Stromal cell of bone marrow (primary cell): Measurements from ENCODE around the gene SYVN1.
"Not testable (repeated sequence)": the region's sequence is repeated elsewhere in the genome, so short reads cannot be mapped to it uniquely, and the experiment has no call there.

ENCODE experiments used
- DNase-seq: peaks from one replicate; pipeline ENCODE4 v3.0.0-alpha.2; 2012; ENCODE audit warnings: low read depth

Gene SYVN1

DNA sequence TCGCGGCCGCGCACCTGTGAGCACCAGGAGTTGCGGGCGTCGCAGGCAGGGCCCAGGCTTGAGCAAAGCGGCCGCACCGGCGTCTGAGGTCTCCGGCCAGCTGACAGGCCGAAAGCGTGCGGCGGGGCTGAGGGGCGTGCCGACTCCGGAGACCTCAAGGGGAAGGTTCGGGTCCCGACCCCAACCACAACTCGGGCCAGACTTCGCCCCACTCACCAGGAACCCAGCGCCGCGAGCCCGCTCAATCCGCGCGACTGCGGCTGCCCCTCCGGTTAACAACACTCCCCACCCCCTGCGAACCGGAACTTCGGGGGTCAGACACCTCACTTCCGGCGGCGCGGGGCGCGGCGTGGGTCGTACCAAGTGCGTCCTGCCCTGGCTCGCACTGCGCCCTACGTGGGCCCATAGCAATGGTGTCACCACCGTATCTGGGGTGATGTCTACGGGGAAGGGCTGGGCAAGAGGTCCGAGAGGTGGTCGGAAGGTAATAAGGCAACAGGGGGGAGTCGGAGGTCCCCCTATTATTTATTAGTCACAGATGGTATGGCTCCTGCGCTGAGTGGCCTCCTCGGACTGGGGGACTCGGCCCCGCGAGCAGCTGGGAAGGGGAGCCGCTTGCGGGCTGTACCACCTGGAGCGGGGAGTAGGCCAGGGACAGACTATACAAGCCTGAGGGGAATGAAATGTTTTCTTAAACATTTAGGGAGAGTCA, at the start of gene SYVN1:
Gene SYVN1 (minus strand): TSS at position 280 of the 712 bp plus-strand sequence. CDS start 918 bp downstream, outside the sequence.
- peak; percentile 79 for DNase-seq

DNA sequence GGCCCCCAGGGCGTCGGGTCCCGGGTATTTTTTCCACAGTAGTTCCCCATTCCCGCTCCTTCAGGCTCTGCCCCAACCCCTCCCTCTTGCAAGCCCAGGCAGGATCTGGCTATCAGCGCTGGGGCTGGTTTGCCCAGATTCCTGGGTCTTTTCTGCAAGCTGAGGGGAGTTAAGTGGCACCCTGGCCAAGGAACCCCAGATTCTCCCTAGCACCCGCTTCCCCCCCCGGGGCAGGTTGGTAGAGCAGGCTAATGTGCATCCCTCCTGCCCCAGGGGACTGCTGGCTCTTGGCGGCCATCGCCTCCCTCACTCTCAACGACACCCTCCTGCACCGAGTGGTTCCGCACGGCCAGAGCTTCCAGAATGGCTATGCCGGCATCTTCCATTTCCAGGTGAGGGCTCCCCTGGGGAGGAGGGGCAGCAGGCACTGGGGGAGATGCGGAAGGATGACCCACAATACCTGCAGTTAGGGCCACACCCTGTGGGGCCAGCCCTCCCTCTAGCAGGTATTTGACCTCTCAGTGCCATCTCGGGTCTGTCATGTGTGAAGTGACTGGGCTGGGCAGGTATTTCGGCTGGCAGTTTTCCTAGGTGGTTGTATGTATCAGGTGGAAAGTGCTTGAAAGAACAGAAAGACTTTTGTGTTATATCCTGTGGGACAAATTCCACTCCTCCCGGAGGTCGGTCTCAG, 49.0 kb upstream of the SYVN1 start:
- DNase-seq: no peak

DNA sequence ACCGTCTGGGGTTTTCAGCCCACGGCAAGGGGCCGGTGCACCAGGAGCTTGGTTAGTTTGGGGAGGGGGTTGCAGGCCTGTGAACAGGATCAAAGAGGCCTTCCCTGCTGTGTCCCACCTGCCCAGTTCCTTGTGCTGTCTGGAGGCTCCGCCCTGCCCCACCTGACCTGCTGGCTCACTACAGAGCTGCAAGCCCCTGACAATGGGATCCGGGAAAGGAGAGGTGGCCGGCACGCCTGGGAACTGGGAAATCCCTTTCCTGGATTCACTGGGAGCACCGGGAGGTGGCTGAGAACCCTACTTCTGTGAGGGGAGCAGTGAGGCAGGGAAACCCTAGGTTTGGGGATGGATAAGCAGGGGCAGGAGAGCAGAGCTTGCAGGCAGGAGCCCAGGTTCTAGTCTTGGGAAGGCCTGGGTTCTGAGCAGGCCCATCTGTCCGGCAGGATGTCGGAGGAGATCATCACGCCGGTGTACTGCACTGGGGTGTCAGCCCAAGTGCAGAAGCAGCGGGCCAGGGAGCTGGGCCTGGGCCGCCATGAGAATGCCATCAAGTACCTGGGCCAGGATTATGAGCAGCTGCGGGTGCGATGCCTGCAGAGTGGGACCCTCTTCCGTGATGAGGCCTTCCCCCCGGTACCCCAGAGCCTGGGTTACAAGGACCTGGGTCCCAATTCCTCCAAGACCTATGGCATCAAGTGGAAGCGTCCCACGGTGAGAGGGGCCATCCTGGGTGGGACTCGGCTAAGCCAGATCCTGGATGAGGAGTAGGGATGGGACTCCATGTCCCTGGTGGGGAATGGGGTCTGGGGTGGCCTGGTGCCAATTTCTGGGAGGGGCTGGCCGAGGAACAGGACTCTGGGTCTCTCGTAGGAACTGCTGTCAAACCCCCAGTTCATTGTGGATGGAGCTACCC, 48.2 kb upstream of the SYVN1 start:
- no peak for DNase-seq

DNA sequence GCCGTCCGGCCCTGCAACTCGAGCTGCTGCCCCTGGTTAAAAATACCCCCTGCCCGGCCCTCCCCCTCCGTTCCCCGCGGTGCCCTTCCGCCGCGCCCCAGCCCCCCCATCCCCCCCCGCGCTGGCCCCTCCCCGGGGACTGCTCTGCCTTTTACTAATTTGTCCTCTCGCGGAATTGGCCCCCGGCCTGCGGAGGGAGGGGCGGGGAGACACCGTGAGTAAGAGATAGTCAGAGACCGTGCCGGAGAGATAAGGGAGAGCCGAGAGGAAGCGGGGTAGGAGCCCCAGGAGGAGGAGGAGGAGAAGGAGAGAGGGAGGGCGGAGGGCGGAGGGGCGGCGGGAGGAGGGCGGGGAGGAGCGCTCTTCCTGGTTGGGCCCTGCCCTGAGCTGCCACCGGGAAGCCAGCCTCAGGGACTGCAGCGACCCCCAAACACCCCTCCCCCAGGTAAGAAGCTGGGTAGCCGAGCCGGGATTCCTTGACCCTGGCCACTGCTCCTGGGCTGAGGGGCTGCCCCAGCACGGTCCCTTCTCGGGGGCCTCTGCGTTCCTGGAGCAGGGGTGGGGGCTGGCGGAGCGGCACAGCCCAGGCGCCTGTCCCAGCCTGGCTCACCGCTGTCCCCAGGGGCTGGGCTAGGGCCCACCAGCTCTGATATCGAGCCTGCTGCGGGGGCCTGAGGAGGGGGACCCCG, 47.4 kb upstream of the SYVN1 start, which contains the start of gene CAPN1:
Gene CAPN1 (plus strand): TSS at position 360 of the 689 bp plus-strand sequence. CDS start 774 bp downstream, outside the sequence.
- peak; percentile 69 for DNase-seq

DNA sequence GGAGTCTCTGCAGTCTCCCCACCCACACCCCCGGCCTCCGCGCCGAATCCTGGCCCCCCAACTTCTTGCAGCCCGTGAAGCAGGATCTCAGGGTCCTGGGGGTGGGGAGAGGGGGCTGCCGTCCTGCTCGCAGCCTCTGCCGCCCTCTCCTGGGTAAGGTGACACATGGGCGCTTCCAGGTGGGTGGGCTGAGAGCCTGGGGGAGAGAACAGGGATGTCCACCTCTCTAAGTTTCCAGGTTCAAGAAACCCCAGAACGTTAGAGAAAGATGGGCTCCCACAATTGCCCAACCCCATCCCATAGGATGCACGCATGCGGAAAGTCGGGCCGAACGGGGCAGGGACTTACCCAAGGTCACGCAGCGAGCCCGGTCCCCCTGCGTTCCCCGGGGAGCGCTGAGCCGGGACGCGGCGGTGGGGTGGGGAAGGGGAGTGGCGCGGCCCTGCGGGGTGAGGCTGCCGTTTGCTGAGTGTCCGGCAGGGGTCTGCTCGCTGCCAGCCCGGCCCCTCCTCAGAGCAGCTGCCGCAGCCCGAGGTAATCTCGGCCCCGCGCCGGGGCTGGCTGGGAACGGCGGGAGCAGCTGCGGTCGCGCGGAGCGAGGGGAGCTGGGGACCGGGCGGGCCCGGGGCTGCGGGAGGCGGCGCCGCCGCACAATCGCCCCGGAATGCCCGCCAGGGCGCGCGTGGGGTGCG, 46.7 kb upstream of the SYVN1 start:
- DNase-seq: no peak

DNA sequence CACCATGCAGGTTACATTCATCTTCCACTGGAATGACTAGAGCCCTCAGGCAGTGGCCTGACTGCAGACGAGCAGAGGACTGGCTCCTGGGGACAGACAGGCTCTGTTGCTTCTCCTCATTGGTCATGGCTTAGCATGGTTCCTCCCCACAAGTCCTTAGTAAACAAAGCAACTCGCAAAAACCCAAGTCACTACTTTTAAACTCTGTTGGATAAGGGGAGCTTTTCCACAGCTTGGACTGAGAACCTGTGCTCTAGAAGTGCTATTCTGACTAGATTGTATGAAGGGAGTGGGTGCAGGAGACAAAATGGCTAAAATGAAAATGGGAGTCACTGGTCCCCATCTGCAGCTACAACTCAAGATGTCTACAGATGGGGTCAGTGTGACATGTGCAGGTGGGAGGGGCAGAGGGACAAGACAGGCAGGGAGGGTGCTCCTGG, 40.3 kb upstream of the SYVN1 start:
- DNase-seq: not testable (repeated sequence)

DNA sequence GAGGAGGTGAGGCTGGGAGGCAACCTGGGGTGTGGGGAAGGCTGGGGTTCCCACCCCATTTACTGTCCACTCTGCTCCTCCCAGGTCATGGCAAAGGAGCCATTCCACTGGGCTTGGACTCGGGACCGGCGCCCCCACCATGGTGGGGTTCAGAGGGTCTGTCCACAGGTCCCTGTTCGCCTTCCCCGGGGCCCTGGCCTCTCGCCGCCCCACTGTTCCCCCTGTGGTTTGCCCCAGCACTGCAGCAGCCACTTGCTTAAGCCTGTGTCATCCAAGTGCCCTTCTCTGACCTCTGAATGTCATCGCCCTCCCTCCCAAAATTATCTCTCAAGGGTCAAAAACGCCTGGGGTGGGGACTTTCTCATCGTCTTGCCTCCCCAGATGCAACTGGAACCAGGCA, 38.3 kb upstream of the SYVN1 start:
- no peak for DNase-seq

DNA sequence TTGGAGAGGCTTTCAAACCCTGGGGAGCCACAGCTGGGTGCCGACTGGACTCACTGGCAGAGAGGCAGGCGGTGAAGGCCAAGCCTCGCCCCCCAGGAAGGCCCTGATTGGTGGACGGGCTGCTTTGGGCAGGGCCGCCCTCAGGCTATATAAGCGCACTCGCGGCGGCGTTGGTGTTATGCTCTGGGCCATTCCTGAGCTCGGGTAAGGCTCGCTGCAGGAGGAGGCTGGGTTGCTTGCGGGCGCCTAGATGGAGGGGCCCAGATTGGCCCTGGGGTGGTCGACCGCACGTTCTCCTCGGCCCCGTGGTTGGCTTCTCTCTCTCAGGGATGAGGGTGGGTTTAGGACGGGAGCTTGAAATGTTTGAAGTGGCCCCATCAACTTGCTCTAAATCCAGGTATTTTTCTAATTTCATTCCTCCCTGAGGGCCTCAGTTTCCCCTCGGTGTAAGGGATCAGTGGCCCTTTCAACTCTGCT, 35.8 kb upstream of the SYVN1 start, which contains the start of gene SPDYC:
Gene SPDYC (plus strand): TSS at position 176 of the 477 bp plus-strand sequence. CDS start 1,125 bp downstream, outside the sequence.
- DNase-seq: no peak

DNA sequence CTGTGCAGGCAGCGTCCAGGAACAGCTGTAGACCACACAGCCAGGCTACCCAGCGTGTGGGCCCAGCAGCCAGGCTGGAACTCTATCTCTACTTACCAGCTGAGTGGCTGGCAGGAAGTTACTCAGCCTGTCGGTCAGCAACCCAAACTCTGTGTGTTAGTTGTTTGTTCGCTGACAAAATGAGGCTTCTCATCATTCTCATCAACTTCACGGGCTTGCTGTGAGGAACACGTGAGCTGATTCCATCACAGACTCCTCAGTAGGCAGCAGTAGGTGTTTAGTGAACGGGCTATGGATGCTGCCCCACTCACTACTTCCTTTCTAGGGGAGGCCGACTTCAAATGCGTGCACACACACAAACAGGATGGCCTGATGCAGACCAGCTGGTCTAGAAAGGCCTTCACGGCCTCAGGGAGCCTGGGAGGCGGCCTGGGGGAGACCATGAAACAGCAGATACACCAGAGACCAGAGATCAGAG, 34.9 kb upstream of the SYVN1 start:
- no peak for DNase-seq

DNA sequence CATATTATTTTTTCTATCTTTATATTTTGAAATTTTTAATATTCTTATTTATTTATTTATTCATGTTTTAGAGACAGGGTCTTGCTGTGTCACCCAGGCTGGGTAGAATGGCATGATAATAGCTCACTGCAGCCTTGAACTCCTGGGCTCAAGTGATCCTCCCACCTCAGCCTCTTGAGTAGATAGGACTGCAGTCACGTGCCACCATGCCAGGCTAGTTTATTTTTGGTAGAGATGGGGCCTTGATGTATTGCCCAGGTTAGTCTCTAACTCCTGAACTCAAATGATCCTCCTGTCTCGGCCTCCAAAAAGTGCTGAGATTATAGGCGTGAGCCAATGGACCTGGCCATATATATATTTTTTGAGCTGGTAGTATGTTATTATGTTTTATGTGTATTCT, 33.3 kb upstream of the SYVN1 start:
- DNase-seq: no peak

- no peak for DNase-seq
These were observed 32.6 kb upstream of the SYVN1 start for GRCh38 chr11:65166893-65167292.

DNA sequence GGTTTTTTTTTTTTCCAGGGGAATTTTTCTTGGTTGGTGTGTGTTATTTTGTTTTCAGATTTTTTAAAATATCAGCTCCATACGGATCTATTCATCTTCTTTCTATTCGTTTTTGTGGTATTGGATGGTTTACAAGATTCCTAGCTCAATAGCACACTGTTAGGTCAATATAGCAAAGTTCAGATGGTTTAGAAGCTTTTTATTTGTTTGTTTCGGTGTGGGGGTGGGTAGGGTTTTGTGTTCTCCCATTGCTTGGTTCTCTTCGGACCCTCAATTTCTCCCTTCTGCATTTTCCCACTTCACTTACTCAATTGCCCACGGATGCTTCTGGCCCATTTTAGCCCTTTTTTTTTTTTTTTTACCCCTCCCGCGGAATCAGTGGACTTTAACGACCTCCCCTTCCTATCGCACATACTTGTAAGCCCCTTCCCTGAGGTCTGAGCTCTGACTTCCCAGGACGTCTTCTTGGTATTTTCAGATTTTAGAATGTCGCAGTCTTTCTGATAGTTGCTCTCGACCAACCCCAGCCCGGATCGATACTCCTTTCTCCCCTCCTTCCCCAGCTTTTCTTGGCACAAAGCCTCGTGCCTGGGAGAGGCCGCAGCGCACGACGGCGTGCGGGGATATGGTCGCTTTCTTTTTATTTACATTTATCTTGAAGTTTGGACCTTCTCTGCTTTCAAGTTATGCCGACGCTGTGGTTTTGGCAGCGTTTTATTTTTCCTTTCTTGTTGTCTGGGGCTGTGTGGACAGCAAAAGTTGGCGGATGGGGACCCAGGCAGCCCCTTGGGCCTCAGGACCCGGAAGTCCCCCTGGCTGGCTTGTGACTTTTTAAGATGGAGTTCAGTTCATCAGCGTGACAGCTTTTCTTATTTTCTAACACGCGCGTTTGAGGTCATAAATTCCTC, 31.3 kb upstream of the SYVN1 start:
- no peak for DNase-seq

DNA sequence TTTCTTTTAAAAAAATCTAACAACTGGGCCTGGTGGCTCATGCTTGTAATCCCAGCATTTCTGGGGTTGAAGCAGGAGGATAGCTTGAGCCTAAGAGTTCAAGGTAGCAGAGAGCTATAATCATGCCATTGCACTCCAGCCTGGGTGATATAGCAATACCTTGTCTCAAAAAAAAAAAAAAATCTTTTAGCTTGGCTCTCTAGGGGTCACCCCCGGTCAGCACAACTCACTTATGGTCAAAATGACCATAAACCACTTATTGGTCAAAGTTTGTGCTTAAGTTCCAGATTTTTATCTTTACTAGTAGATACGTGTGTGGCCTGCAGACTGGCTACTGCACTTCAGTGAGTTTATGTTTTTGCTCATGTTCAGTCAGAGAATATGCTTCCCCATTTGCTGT, 29.4 kb upstream of the SYVN1 start:
- DNase-seq: no peak

DNA sequence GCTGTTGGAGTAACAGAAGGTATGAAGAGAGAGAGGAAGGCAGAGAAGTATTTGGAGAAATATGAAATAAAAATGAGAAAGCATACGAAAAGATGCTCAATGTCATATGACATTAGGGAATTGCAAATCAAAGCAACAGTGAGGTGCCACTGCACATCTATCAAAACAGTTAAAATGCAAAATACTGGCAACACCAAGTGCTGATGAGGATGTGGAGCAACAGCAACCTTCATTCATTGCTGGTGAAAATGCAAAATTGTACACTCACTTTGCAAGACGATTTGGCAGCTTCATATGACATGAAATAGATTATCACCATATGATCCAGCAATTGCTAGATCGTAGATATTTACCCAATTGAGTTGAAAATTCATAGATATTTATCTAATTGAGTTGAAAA, 26.3 kb upstream of the SYVN1 start:
- no peak for DNase-seq

GRCh38 chr11:65159012-65159411, 24.7 kb upstream of the SYVN1 start:
- no peak for DNase-seq

DNA sequence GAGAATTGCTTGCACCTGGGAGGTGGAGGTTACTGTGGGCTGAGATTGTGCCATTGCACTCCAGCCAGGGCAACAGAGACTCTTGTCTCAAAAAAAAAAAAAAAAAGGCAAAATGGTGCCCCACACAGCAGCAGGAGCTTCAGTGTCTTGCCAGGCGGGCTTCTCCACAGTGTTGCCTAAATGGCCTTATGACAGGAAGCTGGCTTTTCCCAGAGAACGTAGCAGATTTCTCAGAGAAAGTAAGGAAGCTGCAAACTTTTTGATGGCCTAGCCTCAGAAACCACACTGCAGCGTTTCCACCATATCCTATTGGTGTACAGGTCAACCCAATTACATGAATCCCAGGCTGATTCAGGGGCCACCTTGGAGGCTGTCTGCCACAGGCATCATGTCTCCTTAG, 23.0 kb upstream of the SYVN1 start:
- no peak for DNase-seq

DNA sequence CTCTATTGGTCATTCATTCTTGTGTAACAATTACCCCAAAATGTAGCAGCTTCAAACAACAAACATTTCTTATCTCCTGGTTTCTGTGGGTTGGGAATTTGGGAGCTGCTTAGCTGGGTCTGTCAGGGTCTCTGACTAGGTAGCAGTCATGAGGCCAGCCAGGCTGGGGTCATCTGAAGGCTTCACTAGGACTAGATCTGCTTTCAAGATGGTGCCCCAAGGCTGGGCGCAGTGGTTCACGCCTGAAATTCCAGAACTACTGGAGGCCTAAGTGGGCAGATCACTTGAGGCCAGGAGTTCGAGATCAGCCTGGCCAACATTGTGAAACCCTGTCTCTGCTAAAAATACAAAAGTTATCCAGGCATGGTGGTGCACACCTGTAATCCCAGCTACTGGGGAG, 22.6 kb upstream of the SYVN1 start:
- no peak for DNase-seq

DNA sequence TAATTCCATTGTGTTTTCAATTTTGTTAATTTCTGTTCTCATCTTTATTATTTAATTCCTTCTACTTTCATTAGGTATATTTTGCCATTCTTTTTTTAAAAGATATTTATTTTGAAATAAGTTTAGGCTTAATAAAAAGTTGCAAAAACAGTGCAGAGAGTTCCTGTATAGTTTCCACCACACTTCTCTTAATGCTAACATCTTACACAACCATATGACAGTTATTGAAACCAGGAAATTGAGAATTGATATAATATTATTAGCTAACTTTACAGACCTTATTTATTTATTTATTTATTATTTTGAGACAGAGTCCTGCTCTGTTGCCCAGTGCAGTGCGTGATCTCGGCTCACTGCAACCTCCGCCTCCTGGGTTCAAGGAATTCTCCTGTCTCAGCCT, 21.9 kb upstream of the SYVN1 start:
- DNase-seq: no peak

DNA sequence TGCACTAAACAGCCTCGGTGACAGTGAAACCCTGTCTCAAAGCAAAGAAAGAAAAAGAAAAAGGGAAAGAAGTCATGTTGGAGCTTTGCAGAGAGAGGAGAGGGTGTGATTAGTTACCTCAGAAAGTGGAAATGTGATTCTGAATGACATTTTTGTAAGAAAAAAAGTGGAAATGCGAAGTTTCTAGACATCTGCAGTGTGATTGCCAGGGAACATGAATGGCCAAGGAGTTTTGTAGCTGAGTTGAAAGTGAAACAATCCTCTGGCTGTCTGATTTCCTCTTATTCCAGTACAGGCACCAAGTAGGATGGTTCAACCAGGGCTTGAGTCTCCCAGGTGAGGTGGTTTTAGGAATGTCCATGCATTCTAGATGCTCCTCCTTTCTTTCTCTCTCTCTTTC, 17.8 kb upstream of the SYVN1 start:
- DNase-seq: no peak
